GM23338 (cell line): ENCODE results near the gene HNF4A. TPM values are rescaled to one million over a fixed set of nuclear protein-coding genes. Genes with fewer than 3 reads are reported as not detected.

ENCODE experiments used
- ATAC-seq: fragments of 200-7000 bp; cut with Tn5 transposase; 3 replicates; pipeline ENCODE4 v1.9.1; 2020
- DNase-seq: peaks from one replicate; pipeline ENCODE4 v3.0.0-alpha.2; 2015; ENCODE audit warnings: low spot score
- H2AFZ ChIP-seq: fragments of 200-600 bp; sonication (generic); 2 replicates; pipeline ENCODE4 v1.8.0; 2016; ENCODE audit warnings: antibody characterized with exemption, mild to moderate bottlenecking, moderate library complexity
- H3F3A ChIP-seq: fragments of 200-600 bp; sonication (generic); replicated peaks from 2 replicates; pipeline ENCODE4 v1.8.0; 2017; ENCODE audit warnings: antibody characterized with exemption, mixed run types, low read depth
- H3K27ac ChIP-seq: fragments of 200-600 bp; sonication (generic); 2 replicates; pipeline ENCODE4 v1.6.1; 2016; ENCODE audit warnings: low read depth
- H3K27me3 ChIP-seq: fragments of 200-600 bp; sonication (generic); 2 replicates; pipeline ENCODE4 v1.8.0; 2016; ENCODE audit warnings: mild to moderate bottlenecking, mixed run types, moderate library complexity; ENCODE audit not compliant: insufficient read depth
- H3K36me3 ChIP-seq: fragments of 200-600 bp; sonication (generic); 2 replicates; pipeline ENCODE4 v1.8.0; 2016; ENCODE audit warnings: mild to moderate bottlenecking; ENCODE audit not compliant: insufficient read depth
- H3K4me1 ChIP-seq: fragments of 200-600 bp; sonication (generic); 2 replicates; pipeline ENCODE4 v1.8.0; 2016; ENCODE audit warnings: mild to moderate bottlenecking, moderate library complexity; ENCODE audit not compliant: insufficient read depth
- H3K4me2 ChIP-seq: fragments of 200-600 bp; sonication (generic); 2 replicates; pipeline ENCODE4 v1.7.1; 2017; ENCODE audit warnings: mixed run types
- H3K4me3 ChIP-seq: fragments of 200-600 bp; sonication (generic); 2 replicates; pipeline ENCODE4 v1.6.1; 2016; ENCODE audit warnings: mixed run types
- H3K79me2 ChIP-seq: fragments of 200-600 bp; sonication (generic); replicated peaks from 2 replicates; pipeline ENCODE4 v1.8.0; 2017; ENCODE audit warnings: mild to moderate bottlenecking; ENCODE audit not compliant: insufficient read depth
- H3K9me2 ChIP-seq: fragments of 200-600 bp; sonication (generic); 2 replicates; pipeline ENCODE4 v1.8.0; 2017; ENCODE audit not compliant: insufficient read depth
- H4K20me1 ChIP-seq: fragments of 200-600 bp; sonication (generic); replicated peaks from 2 replicates; pipeline ENCODE4 v1.8.0; 2017; ENCODE audit warnings: mild to moderate bottlenecking; ENCODE audit not compliant: insufficient read depth
- H3K27ac Mint-ChIP-seq: 2 replicates; pipeline ENCODE4 v1.8.0; 2020; ENCODE audit warnings: inconsistent platforms, mild to moderate bottlenecking, moderate library complexity, mixed read lengths
- H3K27me3 Mint-ChIP-seq: 3 replicates; pipeline ENCODE4 v1.8.0; 2022; ENCODE audit warnings: low read depth, mild to moderate bottlenecking, moderate library complexity, mixed read lengths, inconsistent platforms; ENCODE audit not compliant: insufficient read depth, poor library complexity
- H3K36me3 Mint-ChIP-seq: 3 replicates; pipeline ENCODE4 v1.8.0; 2021; ENCODE audit warnings: low read depth, mild to moderate bottlenecking, inconsistent platforms, moderate library complexity, mixed read lengths
- H3K4me1 Mint-ChIP-seq: 3 replicates; pipeline ENCODE4 v1.8.0; 2020; ENCODE audit warnings: mild to moderate bottlenecking, inconsistent platforms, mixed read lengths
- H3K4me3 Mint-ChIP-seq: 3 replicates; pipeline ENCODE4 v1.8.0; 2021; ENCODE audit warnings: moderate library complexity, mild to moderate bottlenecking, inconsistent platforms, mixed read lengths
- H3K9me3 Mint-ChIP-seq: 3 replicates; pipeline ENCODE4 v1.8.0; 2020; ENCODE audit warnings: moderate library complexity, mild to moderate bottlenecking, inconsistent platforms, mixed read lengths
- CTCF ChIP-seq, 2 experiments: fragments of 200-600 bp in 1 of 2; sonication (generic) in 1 of 2; conservative IDR thresholded peaks; 2 replicates each; pipeline versions ENCODE4 v1.5.1 to v1.6.1; 2016 to 2017; ENCODE audit warnings: antibody characterized with exemption in 2 of 2, low read depth in 2 of 2, mild to moderate bottlenecking in 2 of 2, moderate library complexity in 1 of 2
- EZH2 ChIP-seq: fragments of 200-600 bp; sonication (generic); IDR thresholded peaks from one replicate; pipeline ENCODE4 v1.8.0; 2017; ENCODE audit warnings: antibody characterized with exemption, mild to moderate bottlenecking, low read depth; ENCODE audit not compliant: unreplicated experiment
- EZH2phosphoT487 ChIP-seq: fragments of 200-600 bp; sonication (generic); IDR thresholded peaks from one replicate; pipeline ENCODE4 v1.8.1; 2018; ENCODE audit warnings: antibody characterized with exemption; ENCODE audit not compliant: unreplicated experiment
- ZNF331 ChIP-seq: fragments of 250-450 bp; sonication (Bioruptor Pico); IDR thresholded peaks from 2 replicates; pipeline ENCODE4 v1.5.0; 2020; ENCODE audit warnings: low read depth, mild to moderate bottlenecking, moderate library complexity
- polyA plus RNA-seq: library from polyadenylated mRNA; unstranded; fragments of >200 nt; fragmentation: Nextera tagmentation; extraction: Ambion mirVana; gene quantifications from 2 replicates; pipeline ENCODE4 v1.2.1, GENCODE V29; 2016
- total RNA-seq: library from RNA; depleted of rRNA; stranded (reverse); fragments of >200 nt; shearing (Covaris generic); gene quantifications from 2 replicates; pipeline ENCODE4 v1.2.3, GENCODE V29; 2014
- TF ChIP-seq, protein P1 (sequence below): IDR thresholded peaks from 2 replicates; pipeline ENCODE4 v1.6.1; 2016; ENCODE audit warnings: antibody characterized with exemption
- TF ChIP-seq, protein P2 (sequence below): fragments of 250-450 bp; sonication (Bioruptor Pico); IDR thresholded peaks from 2 replicates; pipeline ENCODE4 v1.5.0; 2020; ENCODE audit warnings: mild to moderate bottlenecking, moderate library complexity

HNF4A gene
- total and polyA plus RNA-seq, 2 experiments from 2014 or later: not detected

GRCh38 chr20:44424039-44424495 lies 68.6 kb downstream of the HNF4A start (continued):
- TF ChIP-seq EZH2phosphoT487: no peak
- TF ChIP-seq, protein P1, sequence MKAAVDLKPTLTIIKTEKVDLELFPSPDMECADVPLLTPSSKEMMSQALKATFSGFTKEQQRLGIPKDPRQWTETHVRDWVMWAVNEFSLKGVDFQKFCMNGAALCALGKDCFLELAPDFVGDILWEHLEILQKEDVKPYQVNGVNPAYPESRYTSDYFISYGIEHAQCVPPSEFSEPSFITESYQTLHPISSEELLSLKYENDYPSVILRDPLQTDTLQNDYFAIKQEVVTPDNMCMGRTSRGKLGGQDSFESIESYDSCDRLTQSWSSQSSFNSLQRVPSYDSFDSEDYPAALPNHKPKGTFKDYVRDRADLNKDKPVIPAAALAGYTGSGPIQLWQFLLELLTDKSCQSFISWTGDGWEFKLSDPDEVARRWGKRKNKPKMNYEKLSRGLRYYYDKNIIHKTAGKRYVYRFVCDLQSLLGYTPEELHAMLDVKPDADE: no peak

GRCh38 chr20:44425923-44426322 lies 70.4 kb downstream of the HNF4A start:
- TF ChIP-seq, protein P2, sequence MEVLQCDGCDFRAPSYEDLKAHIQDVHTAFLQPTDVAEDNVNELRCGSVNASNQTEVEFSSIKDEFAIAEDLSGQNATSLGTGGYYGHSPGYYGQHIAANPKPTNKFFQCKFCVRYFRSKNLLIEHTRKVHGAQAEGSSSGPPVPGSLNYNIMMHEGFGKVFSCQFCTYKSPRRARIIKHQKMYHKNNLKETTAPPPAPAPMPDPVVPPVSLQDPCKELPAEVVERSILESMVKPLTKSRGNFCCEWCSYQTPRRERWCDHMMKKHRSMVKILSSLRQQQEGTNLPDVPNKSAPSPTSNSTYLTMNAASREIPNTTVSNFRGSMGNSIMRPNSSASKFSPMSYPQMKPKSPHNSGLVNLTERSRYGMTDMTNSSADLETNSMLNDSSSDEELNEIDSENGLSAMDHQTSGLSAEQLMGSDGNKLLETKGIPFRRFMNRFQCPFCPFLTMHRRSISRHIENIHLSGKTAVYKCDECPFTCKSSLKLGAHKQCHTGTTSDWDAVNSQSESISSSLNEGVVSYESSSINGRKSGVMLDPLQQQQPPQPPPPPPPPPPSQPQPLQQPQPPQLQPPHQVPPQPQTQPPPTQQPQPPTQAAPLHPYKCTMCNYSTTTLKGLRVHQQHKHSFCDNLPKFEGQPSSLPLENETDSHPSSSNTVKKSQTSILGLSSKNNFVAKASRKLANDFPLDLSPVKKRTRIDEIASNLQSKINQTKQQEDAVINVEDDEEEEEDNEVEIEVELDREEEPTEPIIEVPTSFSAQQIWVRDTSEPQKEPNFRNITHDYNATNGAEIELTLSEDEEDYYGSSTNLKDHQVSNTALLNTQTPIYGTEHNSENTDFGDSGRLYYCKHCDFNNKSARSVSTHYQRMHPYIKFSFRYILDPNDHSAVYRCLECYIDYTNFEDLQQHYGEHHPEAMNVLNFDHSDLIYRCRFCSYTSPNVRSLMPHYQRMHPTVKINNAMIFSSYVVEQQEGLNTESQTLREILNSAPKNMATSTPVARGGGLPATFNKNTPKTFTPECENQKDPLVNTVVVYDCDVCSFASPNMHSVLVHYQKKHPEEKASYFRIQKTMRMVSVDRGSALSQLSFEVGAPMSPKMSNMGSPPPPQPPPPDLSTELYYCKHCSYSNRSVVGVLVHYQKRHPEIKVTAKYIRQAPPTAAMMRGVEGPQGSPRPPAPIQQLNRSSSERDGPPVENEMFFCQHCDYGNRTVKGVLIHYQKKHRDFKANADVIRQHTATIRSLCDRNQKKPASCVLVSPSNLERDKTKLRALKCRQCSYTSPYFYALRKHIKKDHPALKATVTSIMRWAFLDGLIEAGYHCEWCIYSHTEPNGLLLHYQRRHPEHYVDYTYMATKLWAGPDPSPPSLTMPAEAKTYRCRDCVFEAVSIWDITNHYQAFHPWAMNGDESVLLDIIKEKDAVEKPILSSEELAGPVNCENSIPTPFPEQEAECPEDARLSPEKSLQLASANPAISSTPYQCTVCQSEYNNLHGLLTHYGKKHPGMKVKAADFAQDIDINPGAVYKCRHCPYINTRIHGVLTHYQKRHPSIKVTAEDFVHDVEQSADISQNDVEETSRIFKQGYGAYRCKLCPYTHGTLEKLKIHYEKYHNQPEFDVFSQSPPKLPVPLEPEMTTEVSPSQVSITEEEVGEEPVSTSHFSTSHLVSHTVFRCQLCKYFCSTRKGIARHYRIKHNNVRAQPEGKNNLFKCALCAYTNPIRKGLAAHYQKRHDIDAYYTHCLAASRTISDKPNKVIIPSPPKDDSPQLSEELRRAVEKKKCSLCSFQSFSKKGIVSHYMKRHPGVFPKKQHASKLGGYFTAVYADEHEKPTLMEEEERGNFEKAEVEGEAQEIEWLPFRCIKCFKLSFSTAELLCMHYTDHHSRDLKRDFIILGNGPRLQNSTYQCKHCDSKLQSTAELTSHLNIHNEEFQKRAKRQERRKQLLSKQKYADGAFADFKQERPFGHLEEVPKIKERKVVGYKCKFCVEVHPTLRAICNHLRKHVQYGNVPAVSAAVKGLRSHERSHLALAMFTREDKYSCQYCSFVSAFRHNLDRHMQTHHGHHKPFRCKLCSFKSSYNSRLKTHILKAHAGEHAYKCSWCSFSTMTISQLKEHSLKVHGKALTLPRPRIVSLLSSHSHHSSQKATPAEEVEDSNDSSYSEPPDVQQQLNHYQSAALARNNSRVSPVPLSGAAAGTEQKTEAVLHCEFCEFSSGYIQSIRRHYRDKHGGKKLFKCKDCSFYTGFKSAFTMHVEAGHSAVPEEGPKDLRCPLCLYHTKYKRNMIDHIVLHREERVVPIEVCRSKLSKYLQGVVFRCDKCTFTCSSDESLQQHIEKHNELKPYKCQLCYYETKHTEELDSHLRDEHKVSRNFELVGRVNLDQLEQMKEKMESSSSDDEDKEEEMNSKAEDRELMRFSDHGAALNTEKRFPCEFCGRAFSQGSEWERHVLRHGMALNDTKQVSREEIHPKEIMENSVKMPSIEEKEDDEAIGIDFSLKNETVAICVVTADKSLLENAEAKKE: no peak
- TF ChIP-seq ZNF331 (CRISPR knock-in tag): no peak
- TF ChIP-seq EZH2: no peak
- TF ChIP-seq CTCF (conservative IDR thresholded peaks at IDR 0.05; ENCODE audit: low read depth in 2 of 2): no peak
- peaks cover 4% of the 10 kb centered on the region; the same call in 1 of the 2 replicates for H3K9me2 ChIP-seq
- DNase-seq: no peak
- H3K27me3 ChIP-seq: no peaks in the 10 kb centered on the region
- H3K27ac ChIP-seq: no peak overlapping the region
- no peaks in the 10 kb centered on the region for H3K79me2 ChIP-seq
- no peak overlapping the region for H3K4me3 ChIP-seq
- Mint-ChIP-seq H3K4me3 (no peak overlapping the region), H3K9me3 (no peaks in the 10 kb centered on the region), H3K36me3 (no peaks in the 10 kb centered on the region), H3K4me1 (no peaks in the 10 kb centered on the region), H3K27me3 (peaks cover 5% of the 10 kb centered on the region), H3K27ac (no peak overlapping the region)
- H3K4me1 ChIP-seq: no peaks in the 10 kb centered on the region
- H2AFZ ChIP-seq: no peak overlapping the region
- H3K4me2 ChIP-seq: no peak overlapping the region
- no peak for ATAC-seq
- H4K20me1 ChIP-seq: no peaks in the 10 kb centered on the region
- H3F3A ChIP-seq: no peaks in the 10 kb centered on the region
- no peaks in the 10 kb centered on the region for H3K36me3 ChIP-seq
